Measurements from ENCODE around the gene ZNF764. TPM values are rescaled to one million over a fixed set of nuclear protein-coding genes. Genes with fewer than 3 reads are reported as not detected.
A peak's percentile ranks its signal among the peaks of the same experiment; 100 is the strongest.

Gene ZNF764
- total and polyA plus RNA-seq, 11 donors: 7.4 to 17.2 (median 11.0) TPM

GRCh38 chr16:30518552-30518951 lies 39.6 kb downstream of the ZNF764 start:
- Histone ChIP-seq H3K36me3 (peaks cover 0 to 67% (median 0%) of the 10 kb centered on the region in 9 donors), H3K4me1 (no peaks in the 10 kb centered on the region), H3K27ac (no peak overlapping the region), H3K9me3 (no peaks in the 10 kb centered on the region), H3K4me3 (no peak overlapping the region), H3K27me3 (no peaks in the 10 kb centered on the region)
- ATAC-seq: no peak
- DNase-seq: peak in 1 of 5 donors; percentile 28
- WGBS, 4 donors: 87 to 94% (median 89%) methylated on average over 10 of the region's 10 CpGs
- intact Hi-C loops (cut with DNase I): loop anchor here in 1 of 10 donors (5.0 kb wide), 1 partner anchor 51 kb away; no protein-coding TSS in a partner anchor
- TF ChIP-seq CTCF (IDR thresholded peaks at IDR 0.05): no peak
- TF ChIP-seq POLR2A (IDR thresholded peaks at IDR 0.05): no peak

GRCh38 chr16:30515275-30515674 lies 42.9 kb downstream of the ZNF764 start:
- ATAC-seq (no peak), DNase-seq (no peak)
- H3K9me3 ChIP-seq: no peaks in the 10 kb centered on the region
- peaks cover 0 to 95% (median 0%) of the 10 kb centered on the region in 9 donors for H3K36me3 ChIP-seq
- H3K27ac ChIP-seq: no peak overlapping the region
- intact Hi-C loops (cut with DNase I): loop anchor here in 1 of 10 donors (5.0 kb wide), 1 partner anchor 48 kb away; no protein-coding TSS in a partner anchor
- 77 to 90% (median 84%) methylated on average over 2 of the region's 2 CpGs for WGBS, 4 donors
- TF ChIP-seq POLR2A (IDR thresholded peaks at IDR 0.05) (no peak), CTCF (IDR thresholded peaks at IDR 0.05) (no peak)
- H3K27me3 ChIP-seq: no peaks in the 10 kb centered on the region
- H3K4me1 ChIP-seq: no peaks in the 10 kb centered on the region
- H3K4me3 ChIP-seq: no peak overlapping the region

- intact Hi-C loops (cut with DNase I): loop anchor here in 1 of 10 donors (5.0 kb wide), 1 partner anchor 54 kb away; no protein-coding TSS in a partner anchor
- Histone ChIP-seq H3K9me3 (no peaks in the 10 kb centered on the region), H3K27ac (no peak overlapping the region), H3K4me3 (no peak overlapping the region), H3K27me3 (no peaks in the 10 kb centered on the region), H3K4me1 (no peaks in the 10 kb centered on the region), H3K36me3 (peaks cover 0 to 80% (median 0%) of the 10 kb centered on the region in 9 donors)
- WGBS, 4 donors: 84 to 93% (median 90%) methylated on average over 3 of the region's 3 CpGs
- no peak for ATAC-seq
- TF ChIP-seq CTCF (IDR thresholded peaks at IDR 0.05): no peak
- no peak for TF ChIP-seq POLR2A (IDR thresholded peaks at IDR 0.05)
- no peak for DNase-seq
Observed at GRCh38 chr16:30511509-30511908, 46.7 kb downstream of the ZNF764 start.

GRCh38 chr16:30510376-30510938 lies 47.7 kb downstream of the ZNF764 start:
- DNase-seq (no peak), ATAC-seq (no peak)
- Histone ChIP-seq H3K36me3 (peaks cover 0 to 74% (median 0%) of the 10 kb centered on the region in 9 donors), H3K4me3 (no peak overlapping the region), H3K27ac (no peak overlapping the region), H3K9me3 (no peaks in the 10 kb centered on the region), H3K4me1 (no peaks in the 10 kb centered on the region), H3K27me3 (no peaks in the 10 kb centered on the region)
- WGBS, 4 donors: 55 to 72% (median 64%) methylated on average over 3 to 4 of the region's 4 CpGs
- no peak for TF ChIP-seq POLR2A (IDR thresholded peaks at IDR 0.05)
- TF ChIP-seq CTCF (IDR thresholded peaks at IDR 0.05): no peak
- intact Hi-C loops (cut with DNase I): loop anchor here in 1 of 10 donors (5.0 kb wide), 1 partner anchor 53 kb away; no protein-coding TSS in a partner anchor

Measured in heart left ventricle (tissue), 16 donors.